GM19328 (cell line): ENCODE data around the gene FBXL15.

Experiments
- ATAC-seq: cut with Tn5 transposase; IDR thresholded peaks from one replicate; pipeline ENCODE4 v1.9.1; 2021; ENCODE audit warnings: mild to moderate bottlenecking, moderate library complexity; ENCODE audit not compliant: unreplicated experiment

The FBXL15 gene

DNA sequence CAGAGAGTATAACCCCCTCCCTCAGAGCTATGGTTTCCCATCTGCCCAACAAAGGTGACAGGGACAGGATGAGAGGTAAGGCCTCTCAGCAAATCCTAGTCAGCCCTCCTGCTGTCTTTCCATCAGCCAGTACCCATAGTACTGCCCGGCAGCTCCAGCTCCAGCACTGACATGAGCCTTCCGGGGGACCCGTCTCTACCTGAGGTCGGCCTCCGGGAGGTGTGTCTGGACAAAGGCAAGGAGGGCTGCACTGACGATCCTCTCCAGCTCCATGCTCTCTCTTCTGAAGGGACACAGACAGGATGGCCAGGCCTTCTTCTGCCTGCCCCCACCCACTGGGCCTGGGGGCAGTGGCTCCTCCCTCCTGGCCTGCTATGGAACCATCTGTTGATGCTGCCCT lies 4.3 kb downstream of the FBXL15 start:
- ATAC-seq: no peak

DNA sequence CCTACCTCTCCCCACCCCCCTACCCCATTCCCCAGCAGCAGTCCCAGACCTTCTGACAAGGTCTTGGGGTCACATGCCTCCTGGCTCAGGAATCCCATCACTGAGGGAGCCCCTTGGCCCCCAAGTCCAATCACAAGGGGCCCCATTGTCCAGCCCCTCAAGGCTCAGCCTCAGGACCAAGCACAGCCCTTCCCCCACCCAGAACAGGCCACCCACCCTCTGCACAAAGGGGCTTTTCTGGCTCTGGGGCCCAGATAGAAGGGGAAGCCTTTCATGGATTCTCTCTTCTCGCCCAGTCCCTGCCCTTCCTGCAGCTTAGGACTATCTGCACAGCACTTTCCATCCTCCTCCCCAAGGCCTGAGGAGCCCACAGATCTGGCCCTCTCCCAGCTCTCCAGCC lies 4.8 kb downstream of the FBXL15 start:
- ATAC-seq: no peak

DNA sequence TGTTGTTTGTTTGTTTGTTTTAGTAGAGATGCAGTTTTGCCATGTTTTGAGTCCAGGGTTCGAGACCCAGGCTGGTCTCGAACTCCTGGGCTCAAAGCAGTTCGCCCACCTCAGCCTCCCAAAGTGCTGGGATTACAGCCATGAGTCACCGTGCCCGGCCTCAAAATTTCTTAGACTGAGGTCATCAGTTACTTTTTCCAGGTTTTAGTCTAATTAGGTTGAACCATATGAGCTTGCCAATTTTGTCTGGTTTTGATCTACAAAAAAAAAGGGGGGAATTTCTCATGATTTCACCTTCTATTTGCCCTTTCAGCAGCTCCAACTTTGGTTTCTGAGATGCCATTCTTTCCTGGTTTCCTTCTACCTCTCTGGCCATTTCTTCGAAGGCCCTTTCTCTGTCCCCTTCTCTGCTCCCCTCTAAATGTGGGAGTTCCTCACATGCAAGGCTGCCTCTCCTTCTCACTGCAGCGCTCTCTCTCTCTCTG lies 6.2 kb downstream of the FBXL15 start:
- no peak for ATAC-seq

DNA sequence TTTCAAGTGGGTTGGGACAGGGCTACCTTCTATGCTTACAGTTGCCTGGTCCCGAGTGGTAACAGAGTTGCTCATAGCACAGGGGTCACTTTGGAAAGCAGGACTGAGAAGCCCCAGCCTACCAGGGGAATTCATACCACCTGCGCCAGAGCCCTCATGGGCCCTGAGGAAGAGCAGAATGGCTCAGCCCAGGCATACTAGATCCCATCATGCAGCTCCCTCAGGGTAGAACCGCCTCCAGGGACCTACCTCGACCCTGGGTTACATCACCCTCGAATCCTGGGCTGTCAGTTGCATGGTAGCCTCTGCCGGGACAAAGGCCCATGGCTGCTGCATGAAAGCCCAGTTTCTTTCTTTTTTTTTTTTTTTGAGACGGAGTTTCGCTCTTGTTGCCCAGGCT lies 8.8 kb downstream of the FBXL15 start:
- no peak for ATAC-seq

DNA sequence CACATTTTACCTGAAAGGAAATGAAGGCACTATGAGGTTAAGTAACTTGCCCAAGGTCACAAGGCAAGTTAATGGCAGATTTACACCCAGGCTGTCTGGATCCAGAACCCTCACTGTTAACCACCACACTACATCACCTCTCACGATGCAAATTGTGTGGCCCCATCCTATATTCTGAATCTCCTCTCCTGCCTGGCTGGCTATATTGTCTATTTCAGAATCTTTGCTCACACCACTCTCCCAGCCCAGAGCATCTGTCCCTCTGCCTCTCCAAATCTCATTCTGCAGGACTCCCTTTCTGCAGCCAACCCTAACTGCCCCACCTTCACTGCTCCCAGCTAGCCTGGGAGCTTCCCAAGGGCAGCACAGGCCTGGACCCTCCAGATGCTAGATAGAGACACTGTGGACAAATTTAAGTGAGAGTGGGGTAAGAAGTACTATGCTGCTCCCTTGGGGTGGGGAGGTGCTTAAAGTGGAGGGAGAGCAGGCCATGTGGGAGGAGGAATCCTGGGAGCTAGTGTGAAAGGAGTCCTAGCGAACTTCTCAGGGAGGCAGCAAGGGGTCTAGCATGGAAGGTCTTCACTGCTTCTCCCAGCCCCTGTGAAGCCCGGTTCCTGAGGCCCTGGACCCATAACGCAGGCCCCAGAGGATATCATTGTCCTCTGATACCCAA lies 11.0 kb downstream of the FBXL15 start:
- ATAC-seq: no peak

DNA sequence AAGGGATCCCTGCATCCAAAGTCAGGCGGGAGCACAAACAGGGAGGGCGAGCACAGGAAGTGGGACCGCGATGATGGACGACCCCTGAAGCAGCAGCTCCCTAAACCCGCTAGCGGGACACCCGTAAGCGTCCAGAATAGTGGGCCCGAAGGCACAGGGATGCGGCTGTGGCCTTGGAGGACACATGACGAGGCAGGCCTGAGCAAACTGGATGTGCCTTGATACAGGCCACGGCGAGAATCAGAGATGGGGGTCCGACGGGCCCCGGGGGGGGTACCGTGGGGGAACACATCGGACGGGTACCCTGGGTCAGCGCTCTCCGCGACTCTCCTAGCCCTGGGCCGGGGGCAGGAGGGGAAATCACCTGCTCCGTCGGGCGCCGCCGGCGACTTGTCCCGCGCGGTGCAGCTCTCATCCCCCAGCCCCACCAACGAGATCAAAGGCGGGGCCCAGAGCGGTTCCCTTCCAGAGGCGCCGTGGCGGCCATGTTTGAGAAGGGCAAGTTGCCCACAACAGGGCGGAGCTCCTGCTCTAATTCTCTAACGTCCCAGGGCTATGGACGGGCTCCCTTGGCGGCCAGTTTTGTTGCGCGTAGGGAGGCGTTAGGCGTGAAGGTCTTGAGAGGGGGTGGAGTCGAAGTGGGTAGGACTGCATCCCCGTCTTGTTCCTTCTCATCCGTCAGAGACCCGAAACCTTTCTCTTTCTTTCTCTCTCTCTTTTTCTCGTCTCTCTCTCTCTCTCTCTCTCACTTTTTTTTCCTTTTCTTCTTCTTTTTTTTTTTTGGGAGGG lies 11.7 kb downstream of the FBXL15 start, which contains the start of gene CUEDC2:
Gene CUEDC2 (minus strand): TSS at position 413 of the 789 bp plus-strand sequence. CDS start 7,386 bp downstream, outside the sequence.
- peak; percentile 89 for ATAC-seq

DNA sequence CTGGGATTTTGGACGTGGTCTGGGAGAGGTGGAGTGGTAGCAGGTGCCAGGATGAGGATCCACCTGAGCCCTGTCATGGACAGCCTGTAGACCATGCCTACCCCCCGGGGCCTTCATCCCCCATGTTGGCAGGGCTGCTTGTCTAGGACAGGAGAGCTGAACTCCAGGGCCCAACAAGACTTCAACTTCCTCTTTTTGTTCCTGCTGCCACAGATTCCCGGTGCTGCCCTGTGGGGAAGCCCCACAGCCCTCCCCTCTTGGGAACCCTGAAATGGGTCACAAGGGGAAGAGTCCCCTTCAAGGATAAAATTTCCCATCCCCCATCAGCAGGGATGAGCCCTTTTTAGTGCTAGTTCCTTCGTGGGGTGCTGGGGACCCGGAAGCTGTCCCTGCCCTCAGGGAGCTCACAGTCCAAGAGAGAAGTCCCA lies 13.0 kb downstream of the FBXL15 start:
- ATAC-seq: no peak

DNA sequence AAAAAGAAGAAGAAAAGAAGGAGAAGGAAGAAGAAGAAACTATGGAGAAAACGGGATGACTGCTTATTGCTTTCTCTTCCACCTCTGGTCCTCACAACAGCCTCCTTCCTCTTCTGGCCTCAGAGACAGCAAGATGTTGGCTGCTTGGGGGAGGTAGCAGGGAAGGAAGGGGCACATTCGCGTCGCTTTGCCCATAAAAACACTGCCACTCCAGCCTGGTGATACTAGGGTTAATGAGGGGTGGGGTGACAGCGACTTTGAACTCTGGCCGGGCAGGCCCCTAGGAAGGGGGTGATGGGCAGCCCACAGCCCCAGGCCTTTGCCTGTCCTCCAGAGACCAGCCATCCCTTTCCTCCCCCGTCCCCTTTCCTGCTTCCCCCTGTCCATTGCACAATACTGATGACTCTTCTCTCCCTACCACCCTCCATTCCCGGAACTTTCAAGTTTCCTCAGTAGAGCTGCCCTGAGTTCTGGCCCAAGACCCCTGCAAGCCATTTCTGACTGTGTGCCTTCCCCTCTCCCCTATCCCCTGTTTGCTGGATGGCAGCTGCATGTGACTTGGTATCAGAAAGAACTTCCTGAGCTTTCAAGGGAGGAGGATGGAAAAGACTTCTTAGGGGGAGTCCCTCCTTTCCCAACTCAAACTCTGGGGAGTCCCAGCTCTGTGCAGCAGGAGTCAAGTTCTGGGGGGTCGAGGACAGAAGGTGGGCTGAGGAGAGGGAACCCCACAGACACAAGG lies 13.9 kb downstream of the FBXL15 start:
- no peak for ATAC-seq

DNA sequence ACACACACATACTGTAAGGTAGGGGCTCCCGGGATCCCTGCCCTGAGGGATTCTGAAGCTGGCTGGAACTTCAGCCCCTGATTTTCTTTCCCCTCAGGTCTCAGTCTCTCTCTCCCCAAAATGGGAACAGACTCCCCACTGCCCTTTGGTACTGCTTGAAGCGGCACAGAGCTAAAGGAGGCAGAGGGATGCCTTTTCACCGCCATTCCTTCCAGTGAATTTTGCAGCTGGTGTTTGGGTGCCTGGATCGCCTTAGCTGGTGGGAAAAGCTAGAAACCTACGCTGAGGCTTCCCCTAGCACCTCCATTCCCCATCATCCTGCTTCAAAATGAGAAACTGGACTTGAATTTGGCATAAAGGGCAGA lies 14.5 kb downstream of the FBXL15 start:
- ATAC-seq: no peak

DNA sequence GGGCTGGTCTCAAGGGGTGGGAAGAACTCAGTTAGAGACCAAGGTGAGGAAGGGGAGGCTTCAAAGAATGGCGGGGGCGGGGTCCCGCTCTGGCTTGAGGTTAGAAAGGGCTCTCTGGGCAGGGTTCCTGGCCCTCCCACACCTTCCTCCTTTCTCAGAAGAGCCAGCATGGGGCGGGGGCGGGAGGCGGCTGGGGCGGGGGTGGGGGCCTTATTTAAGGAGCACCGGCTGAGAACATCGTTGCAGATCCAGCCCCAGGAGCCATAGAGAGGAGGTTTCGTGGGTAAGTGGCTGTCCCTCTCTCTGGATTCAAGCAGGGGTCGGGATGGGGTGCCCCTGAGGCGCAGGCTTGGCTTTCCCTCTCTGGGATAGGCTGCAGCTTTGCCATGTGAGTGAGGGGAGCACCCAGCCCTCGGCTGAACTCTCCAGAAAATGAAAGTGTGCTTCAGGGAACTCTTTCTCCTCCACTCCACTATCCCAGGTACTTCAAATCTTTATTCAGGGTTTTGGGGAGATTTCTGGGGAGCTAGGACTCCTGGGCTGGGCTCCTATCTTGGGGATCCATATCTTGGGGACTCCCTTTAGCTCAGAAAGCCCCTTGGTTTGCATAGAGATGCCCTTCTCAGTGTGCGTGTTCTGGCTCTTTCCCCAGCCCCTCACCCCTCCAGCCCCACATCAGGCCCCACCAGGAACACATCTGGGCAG lies 15.0 kb downstream of the FBXL15 start:
- ATAC-seq: no peak

DNA sequence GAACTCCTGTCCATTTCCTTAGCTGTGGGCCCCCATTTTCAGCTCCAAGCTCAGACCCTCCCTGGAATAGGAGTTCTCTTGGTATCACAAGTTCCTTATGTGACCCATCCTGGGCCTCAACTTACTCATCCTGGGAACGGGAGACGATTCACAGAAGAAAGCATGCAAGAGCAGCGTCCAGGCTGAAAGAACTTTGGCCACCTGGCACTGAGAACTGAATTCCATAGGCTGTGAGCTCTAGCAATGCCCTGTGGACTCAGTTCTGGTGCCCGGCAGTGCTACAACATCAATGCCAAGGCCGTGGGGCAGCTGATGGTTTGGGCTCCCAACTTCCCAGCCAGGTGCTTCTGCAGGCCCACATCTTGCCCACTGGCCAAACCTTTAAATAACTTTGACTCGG lies 15.7 kb downstream of the FBXL15 start:
- no peak for ATAC-seq

DNA sequence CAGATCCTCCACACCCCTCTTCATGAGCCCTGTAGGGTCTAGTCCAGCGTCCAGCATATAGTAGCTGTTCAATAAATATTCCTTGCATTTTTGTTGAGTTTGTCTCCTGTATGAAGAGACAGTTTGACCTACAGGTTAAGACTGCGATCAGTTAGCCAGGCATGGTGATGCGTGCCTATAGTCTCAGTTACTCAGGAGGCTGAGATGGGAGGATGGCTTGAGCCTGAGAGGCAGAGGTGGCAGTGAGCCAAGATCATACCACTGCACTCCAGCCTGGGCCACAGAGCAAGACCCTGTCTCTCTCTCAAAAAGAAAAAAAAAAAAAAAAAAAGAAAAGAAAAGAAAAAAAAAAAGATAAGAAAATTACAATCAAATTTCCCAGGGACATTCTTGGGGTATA lies 16.9 kb downstream of the FBXL15 start:
- no peak for ATAC-seq

DNA sequence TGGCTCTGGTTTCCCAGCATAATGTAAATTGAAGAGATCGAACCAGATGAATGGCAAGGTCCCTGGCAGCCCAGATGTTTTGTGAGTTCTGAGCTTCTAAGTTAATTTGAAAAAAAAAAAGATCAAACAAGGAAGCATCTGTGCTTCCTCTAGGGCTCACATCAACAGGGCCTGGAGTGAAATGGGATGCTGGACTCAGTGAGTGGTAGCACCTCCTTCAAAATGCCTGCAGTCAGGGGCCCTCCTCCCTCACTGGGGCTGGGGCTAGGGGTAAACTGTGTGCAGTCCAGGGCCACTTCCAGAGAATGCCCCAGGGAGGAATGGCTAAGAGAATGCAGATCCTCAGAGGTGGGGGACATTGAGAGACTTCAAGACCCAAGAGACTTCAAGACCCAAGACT lies 17.7 kb downstream of the FBXL15 start:
- ATAC-seq: no peak

DNA sequence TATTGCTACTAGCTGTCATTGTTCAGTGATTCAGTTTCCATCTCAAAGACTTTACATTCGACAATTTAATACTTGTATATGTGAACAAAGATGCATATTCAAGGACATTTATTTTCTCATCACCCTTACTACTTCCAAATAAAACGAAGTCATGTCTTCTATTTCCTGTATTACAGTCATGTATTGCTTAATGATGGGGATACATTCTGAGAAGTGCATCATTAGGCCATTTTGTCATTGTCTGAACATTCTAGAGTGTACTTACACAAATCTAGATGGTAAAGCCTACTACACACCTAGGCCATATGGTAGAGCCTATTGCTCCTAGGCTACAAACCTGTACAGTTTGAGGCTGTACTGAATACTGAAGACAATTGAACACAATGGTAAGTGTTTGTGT lies 24.2 kb downstream of the FBXL15 start:
- no peak for ATAC-seq

DNA sequence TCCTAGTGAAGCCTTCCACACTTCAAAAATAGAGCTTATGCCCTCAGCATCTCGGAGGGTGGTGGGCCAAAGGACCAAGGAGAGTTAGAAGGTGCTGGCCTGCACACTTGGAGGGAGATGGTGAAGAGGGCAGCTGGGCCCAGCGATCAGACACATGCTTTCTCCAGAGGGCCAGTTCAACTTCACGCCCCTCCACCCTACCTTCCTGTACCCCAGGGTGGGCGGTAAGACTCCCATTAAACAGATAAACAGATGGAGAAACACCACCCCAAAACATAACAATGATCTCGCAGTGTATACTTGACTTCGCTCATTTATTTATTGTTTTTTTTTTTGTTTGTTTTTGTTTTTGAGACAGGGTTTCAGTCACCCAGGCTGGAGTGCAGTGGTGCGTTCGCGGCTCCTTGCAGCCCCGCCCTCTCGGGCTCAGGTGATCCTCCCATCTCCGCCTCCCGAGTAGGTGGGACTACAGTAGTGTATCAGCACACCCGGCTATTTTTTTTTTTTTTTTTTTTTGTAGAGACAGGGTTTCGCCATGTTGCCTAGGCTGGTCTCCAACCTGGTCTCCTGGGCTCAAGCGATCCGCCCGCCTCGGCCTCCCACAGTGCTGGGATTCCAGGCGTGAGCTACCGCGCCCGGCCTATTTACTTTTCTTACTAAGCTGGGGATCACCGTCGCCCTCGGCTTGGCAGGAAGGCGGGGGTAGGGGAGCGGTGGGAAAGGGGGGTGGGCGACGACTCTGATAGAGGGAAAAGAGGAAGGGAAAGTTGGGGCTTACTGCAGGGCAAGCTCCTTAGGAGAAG lies 28.9 kb downstream of the FBXL15 start:
- ATAC-seq: peak; percentile 41

DNA sequence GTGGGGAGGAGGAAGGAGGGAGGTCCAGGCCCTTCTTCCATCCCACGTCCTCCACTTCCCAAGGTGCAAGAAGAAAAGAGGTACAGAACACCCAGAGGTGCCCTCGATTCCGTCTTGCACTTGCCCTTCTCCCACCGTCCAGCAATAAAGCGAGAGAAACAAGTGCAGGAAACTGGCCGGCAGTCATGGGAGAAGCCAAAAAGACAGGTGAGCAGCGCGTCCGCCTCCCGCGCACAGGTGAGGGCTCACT lies 29.4 kb downstream of the FBXL15 start:
- ATAC-seq: no peak

DNA sequence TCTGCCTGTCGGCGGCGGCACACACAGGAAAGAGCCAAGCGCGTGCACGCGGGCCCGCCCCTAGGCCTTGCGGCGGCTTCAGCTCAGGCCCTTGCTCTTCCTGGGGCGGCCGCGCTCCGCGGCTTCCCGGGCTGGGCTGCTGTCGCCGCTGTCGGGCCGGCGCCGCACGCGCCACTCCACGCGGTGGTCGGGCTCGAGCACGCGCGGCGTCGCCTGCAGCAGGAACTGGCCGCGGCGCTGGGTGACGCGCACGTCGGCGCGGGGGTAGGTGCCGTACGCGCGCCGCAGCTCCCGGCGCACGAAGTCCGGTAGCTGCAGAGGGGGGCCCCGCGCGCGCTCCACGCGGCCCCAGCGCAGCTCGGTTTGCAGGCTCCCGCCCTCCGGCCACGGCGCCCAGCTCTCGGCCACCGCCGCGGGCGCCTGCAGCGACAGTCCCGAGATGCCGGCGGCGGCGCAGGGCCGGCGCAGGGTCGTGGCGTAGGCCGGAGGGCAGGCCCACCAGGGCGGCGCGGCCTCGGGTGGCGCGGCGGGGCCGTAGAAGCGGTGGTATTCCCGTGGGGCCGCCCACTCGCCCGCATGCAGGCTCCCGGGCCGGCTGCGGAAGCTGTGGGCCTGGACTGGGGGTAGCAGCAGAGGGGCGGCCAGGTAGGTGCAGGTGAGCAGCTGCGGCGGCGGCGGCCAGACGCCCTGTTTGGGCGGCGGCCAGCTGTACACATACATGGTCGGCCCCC lies 29.9 kb downstream of the FBXL15 start:
- peak; percentile 76 for ATAC-seq

DNA sequence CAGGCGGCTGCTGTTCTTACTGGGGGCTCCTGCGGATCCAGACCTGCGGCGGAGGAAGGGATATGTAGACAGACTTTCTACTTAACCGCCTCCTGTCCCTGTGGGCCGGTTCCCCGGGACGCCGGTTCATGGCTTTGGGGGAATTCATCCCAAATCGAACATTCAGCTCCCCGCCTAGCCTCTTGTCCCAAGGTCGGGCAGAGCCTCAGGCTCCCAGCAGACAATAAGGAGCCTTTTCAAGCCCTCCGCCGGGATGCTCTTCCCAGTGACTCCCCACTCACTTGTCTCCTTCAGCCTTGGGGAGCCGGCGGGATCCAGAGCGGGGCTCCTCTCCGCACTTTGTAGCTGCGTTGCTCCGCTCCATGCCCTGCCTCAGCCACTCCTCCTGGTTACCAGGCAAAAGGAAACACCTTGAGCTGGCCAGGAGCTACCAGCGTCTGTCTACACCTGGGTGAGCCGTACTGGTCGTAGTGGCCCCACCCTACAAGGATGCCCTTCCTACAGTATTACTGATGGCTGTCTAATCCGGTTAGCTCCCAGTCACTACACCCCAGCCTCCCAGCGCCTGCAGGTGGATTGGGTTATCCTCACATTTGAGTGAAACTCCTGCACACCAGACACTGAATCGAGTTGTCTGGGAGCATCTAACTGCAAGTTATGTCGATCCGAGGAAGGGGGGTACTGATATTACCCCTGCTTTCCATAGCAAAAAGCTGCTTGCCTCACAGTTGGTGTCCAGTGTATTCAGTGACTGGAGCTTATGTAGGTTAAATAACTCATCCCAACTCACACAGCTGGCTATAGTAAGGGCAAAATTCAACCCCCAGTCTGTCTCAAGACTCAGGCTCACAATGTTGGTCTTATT lies 30.7 kb downstream of the FBXL15 start, which contains the start of gene C10orf95:
Gene C10orf95 (minus strand): TSS at position 439 of the 865 bp plus-strand sequence. CDS start 450 bp downstream, outside the sequence.
- ATAC-seq: no peak
